Hematopoietic multipotent progenitor cell treated with erythropoietin and hydrocortisone succinate and interleukin-3 and kit ligand, for 6 days (in vitro differentiated cells): ENCODE data around the gene CASP8AP2.
A peak's percentile ranks its signal among the peaks of the same experiment; 100 is the strongest.
"Not testable (repeated sequence)": the region's sequence is repeated elsewhere in the genome, so short reads cannot be mapped to it uniquely, and the experiment has no call there.

Experiments used
- DNase-seq: peaks from one replicate; pipeline ENCODE4 v3.0.0-alpha.2; 2015

Gene CASP8AP2

GRCh38 chr6:89826029-89826528, 3.6 kb upstream of the CASP8AP2 start:
- no peak for DNase-seq

GRCh38 chr6:89828475-89828987, 1.1 kb upstream of the CASP8AP2 start:
- DNase-seq, result not testable (repeated sequence)

GRCh38 chr6:89828988-89829471, 650 bp upstream of the CASP8AP2 start:
- no peak for DNase-seq

- peak; percentile 40 for DNase-seq
These were observed 610 bp downstream of the CASP8AP2 start for GRCh38 chr6:89830170-89830809.

GRCh38 chr6:89834884-89835792, 5.5 kb downstream of the CASP8AP2 start:
- DNase-seq, result no peak

GRCh38 chr6:89836639-89837222, 7.1 kb downstream of the CASP8AP2 start:
- DNase-seq, result no peak

- no peak for DNase-seq
These were observed 10.9 kb downstream of the CASP8AP2 start for GRCh38 chr6:89840538-89840937.

- DNase-seq, result no peak
These were observed 12.5 kb downstream of the CASP8AP2 start for GRCh38 chr6:89842228-89842627.

GRCh38 chr6:89843070-89843469, 13.4 kb downstream of the CASP8AP2 start:
- DNase-seq, result no peak

GRCh38 chr6:89847513-89847912, 17.8 kb downstream of the CASP8AP2 start:
- DNase-seq, result not testable (repeated sequence)

GRCh38 chr6:89853068-89853467, 23.4 kb downstream of the CASP8AP2 start:
- no peak for DNase-seq

- no peak for DNase-seq
These were observed 28.4 kb downstream of the CASP8AP2 start for GRCh38 chr6:89858041-89858440.

- DNase-seq, result no peak
These were observed 30.1 kb downstream of the CASP8AP2 start for GRCh38 chr6:89859744-89860143.

- DNase-seq, result no peak
These were observed 32.6 kb downstream of the CASP8AP2 start for GRCh38 chr6:89862273-89862672.

GRCh38 chr6:89862698-89863097, 33.0 kb downstream of the CASP8AP2 start:
- DNase-seq, result peak; percentile 50

- DNase-seq, result no peak
These were observed 36.5 kb downstream of the CASP8AP2 start for GRCh38 chr6:89866024-89866678.

GRCh38 chr6:89873721-89874120, 44.0 kb downstream of the CASP8AP2 start:
- DNase-seq, result no peak

- DNase-seq, result peak; percentile 77
These were observed 44.8 kb downstream of the CASP8AP2 start for GRCh38 chr6:89874438-89874837.

GRCh38 chr6:89886378-89887120, 56.9 kb downstream of the CASP8AP2 start:
- no peak for DNase-seq

GRCh38 chr6:89887452-89888137, 57.9 kb downstream of the CASP8AP2 start:
- no peak for DNase-seq

GRCh38 chr6:89888138-89888514, 58.4 kb downstream of the CASP8AP2 start:
- DNase-seq, result no peak
